ENCODE measurements around the gene NCAN. TPM values are rescaled to one million over a fixed set of nuclear protein-coding genes. Genes with fewer than 3 reads are reported as not detected.

Gene NCAN
- total and polyA plus RNA-seq, 2 of the 13 experiments (the other 11 are each of a cell fraction or from before 2014, with no cell fraction given): not detected

- TF ChIP-seq TFAP4 (IDR thresholded peaks at IDR 0.05; ENCODE audit: borderline replicate concordance, low read depth) (peak; percentile 51; the same call in 1 of the 2 replicates), SOX5 (CRISPR knock-in tag; IDR thresholded peaks at IDR 0.05; ENCODE audit: borderline replicate concordance) (no peak), ZNF142 (CRISPR knock-in tag; IDR thresholded peaks at IDR 0.05) (no peak), ZNF891 (CRISPR knock-in tag; IDR thresholded peaks at IDR 0.05) (no peak), MYPOP (CRISPR knock-in tag; IDR thresholded peaks at IDR 0.05) (no peak), MZF1 (CRISPR knock-in tag; IDR thresholded peaks at IDR 0.05; ENCODE audit: borderline replicate concordance) (no peak), RFX1 (IDR thresholded peaks at IDR 0.05) (peak; percentile 85), CC2D1A (CRISPR knock-in tag; IDR thresholded peaks at IDR 0.05) (no peak), ZNF652 (CRISPR knock-in tag; IDR thresholded peaks at IDR 0.05; ENCODE audit: borderline replicate concordance, low read depth) (no peak), RFX3 (CRISPR knock-in tag; IDR thresholded peaks at IDR 0.05) (peak; percentile 57; the same call in 1 of the 2 replicates), RFX5 (IDR thresholded peaks at IDR 0.05; ENCODE audit: low read depth, low read length) (no peak), ZFY (CRISPR knock-in tag; IDR thresholded peaks at IDR 0.05) (no peak)
These were observed 44.6 kb downstream of the NCAN start (continued) for GRCh38 chr19:19256072-19256969.

All from HepG2 (cell line).